Endometrium (tissue), 2 donors: ENCODE measurements around the gene TRIM41.
"Not testable (repeated sequence)": the region's sequence is repeated elsewhere in the genome, so short reads cannot be mapped to it uniquely, and the experiment has no call there.

ENCODE experiments used
- FAIRE-seq: peaks from 2 replicates; lab custom pipeline; 2012; peaks lifted over from hg19 to GRCh38; lab: Jason Lieb, UNC
- donor health status: control.
- donor health status: control.

TRIM41 gene

DNA sequence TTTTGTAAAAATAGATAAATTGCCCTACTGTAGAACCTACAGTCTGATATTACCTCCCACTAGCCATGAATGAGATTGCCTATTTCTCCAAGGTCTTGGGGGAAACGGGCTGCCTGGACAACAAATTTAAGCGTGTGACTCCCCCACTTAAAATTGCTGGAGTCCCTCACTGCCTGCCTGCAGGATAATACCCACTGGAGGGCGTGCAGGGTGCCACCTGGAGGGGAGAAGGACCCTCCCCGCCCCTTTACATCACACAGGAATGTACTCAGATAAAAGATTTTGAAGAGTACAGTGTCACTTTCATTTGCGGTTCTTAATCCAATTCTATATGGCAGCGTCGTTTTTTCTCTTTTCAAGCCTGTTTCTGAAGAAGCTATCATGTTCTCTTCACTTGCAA lies 11.9 kb upstream of the TRIM41 start:
- FAIRE-seq, result no peak

DNA sequence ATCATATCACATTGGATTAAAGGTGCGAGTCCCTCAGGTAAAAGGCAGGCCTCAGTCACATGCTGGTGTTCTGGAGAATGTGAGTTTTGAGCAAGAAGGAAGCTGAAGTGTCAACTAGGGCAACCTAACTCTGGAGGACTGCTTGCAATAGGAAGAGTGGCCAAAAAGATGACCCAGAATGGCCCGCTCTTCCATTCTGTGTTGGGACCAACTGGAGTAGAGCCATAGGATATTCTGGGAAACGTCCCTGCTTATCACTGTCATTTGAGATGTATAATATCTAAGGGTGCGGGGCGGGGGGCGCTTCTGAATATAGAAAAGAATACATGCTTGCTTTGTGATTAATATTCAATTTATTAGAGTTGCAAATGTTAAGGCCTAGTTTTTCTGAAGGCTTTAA lies 11.0 kb upstream of the TRIM41 start:
- FAIRE-seq, result no peak

DNA sequence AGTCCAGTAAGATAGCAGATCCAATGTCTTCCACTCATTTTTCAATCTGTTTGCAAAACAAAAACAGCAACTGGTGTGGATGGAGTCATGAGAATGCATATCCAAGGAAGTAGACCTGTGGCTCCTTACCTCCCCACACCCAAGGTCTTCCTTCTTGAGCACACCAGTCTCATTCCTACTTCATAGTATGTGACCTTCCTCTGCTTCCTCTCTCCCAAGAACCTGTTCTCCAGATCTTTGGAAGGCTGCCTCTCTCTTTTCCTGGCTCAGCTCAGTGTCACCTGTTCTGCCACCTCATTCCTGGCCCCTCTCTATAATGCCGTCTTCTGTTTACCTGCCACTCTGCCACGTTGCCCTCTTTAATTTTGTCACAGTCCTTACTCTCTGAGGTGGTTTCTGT lies 10.1 kb upstream of the TRIM41 start:
- no peak for FAIRE-seq

DNA sequence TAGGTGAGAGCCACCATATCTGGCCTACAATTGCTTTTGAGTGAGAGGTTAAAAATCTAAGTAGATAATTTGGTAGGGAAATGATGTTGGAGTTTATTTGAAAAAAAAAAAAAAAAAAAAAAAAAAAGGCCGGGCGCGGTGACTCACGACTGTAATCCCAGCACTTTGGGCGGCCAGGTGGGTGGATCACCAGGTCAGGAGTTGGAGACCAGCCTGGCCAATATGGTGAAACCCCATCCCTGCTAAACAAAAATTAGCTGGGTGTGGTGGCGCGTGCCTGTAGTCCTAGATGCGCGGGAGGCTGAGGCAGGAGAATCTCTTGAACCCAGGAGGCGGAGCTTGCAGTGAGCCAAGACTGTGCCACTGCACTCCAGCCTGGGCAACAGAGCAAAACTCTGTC lies 8.8 kb upstream of the TRIM41 start:
- FAIRE-seq, result not testable (repeated sequence)

DNA sequence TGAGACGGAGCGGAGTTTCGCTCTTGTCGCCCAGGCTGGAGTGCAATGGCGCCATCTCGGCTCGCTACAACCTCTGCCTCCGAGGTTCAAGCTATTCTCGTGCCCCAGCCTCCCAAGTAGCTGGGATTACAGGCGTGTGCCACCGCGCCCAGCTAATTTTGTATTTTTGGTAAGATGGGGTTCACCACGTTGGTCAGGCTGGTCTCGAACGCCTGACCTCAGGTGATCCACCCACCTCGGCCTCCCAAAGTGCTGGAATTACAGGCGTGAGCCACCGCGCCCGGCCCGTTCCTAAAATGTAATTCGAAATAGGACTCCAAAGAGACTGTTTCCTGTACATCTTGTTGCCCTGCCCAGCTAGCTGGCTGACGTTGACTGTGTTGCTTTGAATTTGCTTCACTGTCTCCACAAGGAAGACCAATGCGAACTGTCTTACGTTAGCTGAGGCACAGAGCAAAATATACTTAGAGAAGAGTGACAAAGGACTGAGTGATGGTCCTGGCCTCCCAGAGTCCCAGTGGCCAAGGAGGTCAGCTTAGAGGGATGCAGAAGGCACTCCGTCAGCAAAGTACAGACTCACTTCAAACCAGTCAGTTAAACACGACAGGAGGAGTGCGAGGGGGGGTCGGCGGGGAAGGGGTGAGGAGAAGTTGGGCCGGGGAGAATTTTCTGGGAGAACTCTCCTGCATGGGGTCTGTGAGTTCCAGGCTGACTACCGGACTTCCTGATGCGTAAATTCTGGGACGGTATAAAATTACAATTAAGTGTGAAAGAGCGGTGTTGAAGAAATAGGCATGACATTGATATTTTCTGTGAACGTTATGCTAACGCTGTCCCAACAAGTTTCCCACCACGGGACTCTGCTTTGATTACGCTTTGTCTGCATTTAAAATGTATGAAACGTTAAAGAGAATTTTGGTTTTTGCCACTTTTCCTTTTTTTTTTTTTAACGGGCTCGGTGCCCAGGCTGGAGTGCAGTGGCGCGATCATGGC lies 6.8 kb upstream of the TRIM41 start:
- FAIRE-seq, result no peak

DNA sequence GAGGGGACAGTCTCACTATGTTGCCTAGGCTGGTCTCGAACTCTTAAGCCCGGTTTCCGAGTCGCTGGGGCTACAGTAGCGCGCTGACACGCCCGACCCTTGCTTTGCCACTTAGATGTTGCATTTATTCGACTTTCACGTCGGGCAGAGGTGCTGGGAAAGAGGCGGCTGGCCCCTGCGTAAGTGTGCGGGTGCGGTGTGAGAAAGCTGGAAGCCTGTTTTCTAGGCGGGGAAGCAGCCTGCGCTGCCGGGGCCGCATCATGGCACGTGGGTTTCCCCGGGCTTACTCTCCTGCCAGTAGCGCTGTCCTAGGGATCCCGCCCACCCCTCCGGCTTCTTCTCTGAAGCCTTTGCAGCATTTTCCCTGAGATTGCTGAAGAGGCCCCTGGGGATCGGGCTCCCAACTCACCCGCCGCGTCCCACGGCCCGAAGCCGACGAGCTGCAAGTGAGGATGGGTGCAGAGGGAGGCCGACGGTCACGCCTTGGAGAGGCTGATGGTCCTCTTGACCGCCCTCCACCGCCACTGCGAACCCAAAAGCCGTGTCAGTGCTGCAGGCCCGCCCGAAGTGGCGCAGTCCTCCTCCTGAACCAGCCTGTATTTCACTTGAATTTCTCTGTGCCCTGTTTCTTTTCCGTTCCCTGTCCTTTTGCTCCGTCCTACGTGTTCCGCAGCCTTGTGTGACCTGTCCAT lies 5.8 kb upstream of the TRIM41 start:
- no peak for FAIRE-seq

DNA sequence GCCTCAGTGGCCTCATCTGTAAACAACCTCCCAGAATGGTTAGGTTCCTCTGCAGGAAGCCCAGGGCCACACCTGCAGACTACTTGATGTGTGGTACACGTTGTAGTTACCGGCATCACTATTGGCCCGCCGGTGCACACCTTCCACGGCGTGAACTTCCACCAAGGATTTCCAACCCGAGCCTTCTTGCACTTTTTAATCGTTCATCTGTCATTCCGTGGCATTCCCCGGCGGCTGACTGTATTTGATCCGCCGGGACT lies 5.3 kb upstream of the TRIM41 start:
- no peak for FAIRE-seq

DNA sequence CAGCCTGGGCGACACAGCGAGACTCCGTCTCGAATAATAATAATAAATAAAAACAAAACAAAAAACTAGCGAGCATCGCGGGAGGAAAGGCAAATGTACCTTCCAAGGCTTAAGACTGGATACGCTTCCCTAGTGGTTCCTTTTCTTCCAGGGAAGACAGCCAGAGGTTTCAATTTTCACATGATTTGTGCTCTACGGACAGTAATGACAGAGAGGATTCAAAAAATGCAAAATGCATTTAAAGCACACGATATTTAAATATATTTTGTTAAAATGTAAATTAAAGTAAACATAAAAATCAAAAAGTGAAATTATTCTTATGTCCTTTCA lies 4.3 kb upstream of the TRIM41 start:
- no peak for FAIRE-seq

DNA sequence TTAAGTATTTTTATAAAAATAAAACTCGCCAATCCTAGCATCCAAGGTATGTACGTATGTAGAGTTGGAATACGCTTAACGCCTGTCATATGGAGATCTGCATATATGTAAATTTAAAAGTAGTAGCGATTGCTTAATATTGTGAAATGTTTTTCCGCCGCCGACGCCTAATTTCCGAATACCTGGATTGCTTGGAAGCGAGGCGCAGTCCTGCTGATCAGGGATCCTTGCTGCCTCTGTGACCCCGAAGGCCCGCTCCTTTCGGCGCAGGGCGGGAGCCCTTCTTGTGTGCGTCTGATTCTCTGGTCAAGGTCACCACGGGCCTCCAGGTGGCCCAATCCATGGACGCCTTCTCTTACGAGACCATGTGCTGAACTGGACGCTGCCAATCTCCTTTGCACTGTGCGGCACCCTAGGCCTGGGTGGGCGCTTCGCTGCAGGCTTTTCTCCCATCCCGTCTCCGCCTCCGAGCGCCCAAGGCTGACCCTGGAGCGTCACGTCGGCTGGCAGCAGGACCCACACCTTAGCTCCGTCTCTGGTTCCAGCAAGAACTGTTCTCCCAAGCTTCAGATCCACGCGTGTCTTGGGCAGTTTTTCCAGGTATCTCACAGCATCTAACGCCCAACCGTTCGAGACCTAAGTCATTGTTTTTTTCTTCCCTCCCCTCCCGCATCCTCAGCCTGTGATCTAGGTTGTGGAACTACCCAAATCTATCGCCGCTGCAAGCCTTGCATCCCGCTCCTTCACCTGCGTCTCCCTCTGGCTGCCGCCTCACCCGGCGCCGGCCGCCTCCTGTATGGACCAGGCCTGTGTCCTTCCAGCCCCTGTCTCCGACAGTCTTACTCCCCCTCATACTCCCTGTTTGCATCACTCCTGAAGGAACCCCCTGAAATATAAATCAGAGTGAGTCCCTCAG lies 3.6 kb upstream of the TRIM41 start:
- FAIRE-seq, result no peak

DNA sequence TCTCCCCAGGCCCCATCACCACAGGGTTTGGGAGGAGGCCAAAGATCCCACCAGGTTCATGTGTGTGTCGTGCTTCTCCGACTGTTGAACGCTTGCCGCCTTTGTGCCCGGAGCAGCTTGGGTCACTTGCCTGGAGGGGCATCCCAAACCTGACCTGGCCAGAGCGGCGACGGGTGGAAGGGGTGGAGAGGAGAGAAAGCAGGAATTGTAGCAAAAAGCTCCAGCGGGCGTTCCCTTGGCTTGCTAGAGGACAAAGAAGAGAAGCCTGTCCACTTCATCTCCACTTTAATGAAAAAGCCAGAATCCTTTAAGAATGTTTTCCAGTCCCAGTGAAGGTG lies 2.9 kb upstream of the TRIM41 start:
- FAIRE-seq, result no peak

DNA sequence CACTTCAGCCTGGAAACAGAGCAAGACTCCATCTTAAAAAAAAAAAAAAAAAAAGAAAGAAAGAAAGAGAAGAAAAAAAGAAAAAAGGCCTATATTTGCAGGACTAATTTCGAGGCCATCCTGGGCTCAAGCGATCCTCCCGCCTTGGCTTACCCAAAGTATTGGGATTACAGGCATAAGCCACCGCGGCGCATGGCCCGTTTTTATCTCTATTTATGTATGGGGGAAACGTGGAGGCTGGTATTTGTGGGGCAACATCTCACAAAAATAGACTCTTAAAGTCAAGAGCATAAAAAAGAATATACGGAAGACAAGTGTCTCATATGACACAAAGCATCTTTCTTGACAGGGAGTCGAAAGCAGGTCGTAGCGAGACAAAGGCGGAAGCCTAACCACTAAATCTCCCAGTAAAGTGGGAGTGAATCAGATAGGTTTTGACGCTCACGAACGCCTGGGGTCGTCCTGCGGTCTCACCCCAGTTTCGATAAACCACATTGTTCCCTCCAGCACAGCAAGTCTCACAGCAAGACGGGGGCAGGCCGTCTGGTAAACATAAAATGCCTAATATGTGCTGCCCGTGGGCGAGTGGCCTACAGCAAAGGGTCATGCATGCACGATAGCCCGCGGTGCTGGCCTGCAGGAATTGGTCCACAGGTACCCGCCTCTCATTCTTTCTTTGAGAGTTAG lies 1.8 kb upstream of the TRIM41 start:
- FAIRE-seq, result no peak

DNA sequence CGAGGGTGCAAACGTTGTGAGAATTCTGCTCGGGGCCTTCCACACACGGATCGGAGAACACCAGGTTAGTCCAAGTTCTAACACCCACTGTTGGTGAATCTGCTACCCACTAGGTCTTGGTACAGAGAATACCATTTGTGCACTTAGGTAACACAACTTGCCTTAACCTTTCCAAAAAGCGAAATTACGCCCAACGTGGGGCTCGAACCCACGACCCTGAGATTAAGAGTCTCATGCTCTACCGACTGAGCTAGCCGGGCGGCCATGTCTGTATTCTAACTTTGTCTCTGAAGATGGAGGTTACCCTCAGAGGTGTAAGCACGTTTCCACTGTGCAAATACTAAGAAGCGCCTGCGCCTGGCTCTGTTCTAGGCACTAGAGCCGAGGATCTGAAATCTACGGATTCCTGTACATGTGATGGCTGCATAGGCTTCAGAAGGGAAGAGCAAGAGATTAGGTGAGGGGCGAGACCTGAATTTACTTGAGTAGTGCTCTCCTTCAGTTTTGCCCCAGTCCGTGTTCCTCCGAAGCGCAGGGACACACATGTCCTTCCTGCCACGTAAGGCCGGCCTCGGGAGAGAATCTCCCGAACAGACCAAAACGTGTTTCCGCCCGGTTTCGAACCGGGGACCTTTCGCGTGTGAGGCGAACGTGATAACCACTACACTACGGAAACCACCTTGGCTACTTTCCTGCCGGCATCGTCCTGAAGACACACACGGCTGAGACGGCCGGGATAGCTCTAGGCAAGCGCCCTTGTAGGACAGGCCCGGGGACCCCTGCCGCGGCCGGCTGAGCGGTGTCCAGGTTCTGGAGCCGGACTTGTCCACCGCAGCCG lies 1.1 kb upstream of the TRIM41 start:
- FAIRE-seq, result no peak

DNA sequence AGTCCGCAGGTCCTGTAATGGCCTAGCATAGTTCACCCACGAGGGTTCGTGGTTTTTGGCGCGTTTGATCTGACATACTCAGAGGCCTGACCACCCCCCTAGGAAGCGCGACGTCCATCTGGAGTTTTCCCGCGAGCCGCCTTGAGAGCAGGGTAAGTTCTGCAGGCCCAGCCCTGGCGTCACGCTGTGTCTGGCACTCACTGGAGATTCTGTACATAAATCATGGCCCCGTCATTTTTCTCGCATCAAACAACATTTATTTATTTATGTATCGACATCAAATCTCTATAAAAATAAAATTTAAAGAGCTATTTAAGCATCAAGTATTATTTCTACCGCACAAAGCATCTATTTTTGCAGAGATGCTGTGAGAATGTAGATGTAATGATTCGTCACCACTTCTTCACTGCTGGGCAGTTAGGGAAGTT lies 437 bp upstream of the TRIM41 start:
- no peak for FAIRE-seq

DNA sequence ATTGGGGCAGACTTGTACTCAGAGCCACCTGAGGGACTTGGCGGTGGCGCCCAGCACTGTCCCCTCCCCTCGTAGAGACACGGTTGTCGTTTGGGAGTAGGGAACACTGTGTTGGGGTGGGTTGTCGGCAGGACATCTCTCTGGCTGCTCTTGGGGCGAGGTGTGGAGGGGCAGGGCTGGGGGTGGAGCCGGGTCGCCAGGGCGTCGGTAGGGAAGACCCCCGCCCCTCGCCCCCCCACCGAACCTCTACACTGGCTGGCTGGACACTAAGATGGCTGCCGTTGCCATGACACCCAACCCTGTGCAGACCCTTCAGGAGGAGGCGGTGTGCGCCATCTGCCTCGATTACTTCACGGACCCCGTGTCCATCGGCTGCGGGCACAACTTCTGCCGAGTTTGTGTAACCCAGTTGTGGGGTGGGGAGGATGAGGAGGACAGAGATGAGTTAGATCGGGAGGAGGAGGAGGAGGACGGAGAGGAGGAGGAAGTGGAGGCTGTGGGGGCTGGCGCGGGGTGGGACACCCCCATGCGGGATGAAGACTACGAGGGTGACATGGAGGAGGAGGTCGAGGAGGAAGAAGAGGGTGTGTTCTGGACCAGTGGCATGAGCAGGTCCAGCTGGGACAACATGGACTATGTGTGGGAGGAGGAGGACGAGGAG lies 778 bp downstream of the TRIM41 start:
- FAIRE-seq, result no peak

DNA sequence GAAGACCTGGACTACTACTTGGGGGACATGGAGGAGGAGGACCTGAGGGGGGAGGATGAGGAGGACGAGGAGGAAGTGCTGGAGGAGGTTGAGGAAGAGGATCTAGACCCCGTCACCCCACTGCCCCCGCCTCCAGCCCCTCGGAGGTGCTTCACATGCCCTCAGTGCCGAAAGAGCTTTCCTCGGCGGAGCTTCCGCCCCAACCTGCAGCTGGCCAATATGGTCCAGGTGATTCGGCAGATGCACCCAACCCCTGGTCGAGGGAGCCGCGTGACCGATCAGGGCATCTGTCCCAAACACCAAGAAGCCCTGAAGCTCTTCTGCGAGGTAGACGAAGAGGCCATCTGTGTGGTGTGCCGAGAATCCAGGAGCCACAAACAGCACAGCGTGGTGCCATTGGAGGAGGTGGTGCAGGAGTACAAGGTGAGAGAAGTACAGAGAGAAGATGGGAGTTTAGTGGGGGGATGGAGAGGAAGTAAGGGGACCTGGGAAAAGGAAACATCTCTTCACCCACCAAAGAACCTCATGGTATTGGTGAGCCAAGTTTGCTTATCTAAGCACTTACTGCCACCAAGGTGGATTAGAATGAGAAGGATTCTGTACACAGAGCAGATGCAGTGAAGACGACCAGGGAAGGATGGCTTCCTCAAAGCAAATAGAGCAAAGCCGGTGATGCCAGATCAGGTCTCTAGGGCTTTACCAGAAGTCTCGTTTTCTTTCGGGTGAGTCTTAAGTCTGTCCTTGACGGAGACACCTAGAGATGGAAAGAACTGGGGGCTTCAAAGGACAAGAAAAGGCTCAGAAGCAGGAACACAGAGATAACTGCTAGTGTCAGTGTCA lies 1.5 kb downstream of the TRIM41 start:
- FAIRE-seq, result no peak

DNA sequence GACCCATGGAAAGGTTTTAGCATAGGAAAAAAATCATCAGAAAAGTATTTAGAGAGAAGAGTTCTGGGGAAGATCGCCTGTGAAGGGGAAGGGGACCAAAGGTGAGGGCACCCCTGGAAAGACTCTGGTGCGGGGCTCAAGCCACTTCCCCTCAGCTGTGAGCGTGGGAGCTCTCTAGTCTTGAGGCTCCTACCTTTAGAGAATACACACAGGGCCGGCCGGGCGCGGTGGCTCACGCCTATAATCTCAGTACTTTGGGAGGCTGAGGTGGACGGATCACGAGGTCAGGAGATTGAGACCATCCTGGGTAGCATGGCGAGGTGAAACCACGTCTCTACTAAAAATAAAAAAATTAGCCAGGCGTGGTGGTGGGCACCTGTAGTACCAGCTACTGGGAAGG lies 6.9 kb downstream of the TRIM41 start:
- FAIRE-seq, result no peak

DNA sequence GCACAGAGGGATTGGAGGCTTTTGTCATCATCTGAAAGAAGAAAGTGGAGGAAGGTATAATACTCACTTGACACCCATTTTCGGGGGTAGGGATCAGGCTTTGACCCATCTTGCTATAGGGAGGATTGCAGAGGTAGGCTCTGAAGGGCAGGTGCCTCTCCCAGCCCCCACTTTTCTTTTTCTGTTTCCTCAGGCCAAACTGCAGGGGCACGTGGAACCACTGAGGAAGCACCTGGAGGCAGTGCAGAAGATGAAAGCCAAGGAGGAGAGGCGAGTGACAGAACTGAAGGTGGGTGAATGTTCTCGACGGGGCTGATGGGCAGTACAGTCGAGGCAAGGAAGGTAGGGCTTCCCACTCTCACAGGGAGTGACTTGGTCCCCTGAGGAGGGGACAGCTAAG lies 7.5 kb downstream of the TRIM41 start:
- FAIRE-seq, result no peak

DNA sequence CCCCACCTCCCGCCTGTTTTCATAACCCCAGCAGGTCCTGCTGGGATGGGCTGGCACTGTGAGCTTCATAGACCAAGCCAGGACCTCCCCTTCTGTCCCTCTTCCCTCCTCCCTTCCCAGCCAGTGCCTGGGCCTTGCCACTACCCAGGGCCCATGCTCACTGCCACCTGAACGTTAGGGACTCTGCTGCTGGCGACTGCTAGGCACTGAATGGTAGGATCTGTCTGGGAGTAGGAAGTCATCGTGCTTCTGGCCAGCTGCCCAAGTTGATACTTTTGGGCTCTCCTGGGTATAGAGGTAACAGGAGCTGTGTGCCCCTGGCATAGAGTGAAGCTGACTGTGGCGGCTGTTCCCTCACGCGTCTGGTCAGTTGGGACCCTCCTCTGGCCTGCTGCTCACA lies 8.4 kb downstream of the TRIM41 start:
- FAIRE-seq, result no peak

DNA sequence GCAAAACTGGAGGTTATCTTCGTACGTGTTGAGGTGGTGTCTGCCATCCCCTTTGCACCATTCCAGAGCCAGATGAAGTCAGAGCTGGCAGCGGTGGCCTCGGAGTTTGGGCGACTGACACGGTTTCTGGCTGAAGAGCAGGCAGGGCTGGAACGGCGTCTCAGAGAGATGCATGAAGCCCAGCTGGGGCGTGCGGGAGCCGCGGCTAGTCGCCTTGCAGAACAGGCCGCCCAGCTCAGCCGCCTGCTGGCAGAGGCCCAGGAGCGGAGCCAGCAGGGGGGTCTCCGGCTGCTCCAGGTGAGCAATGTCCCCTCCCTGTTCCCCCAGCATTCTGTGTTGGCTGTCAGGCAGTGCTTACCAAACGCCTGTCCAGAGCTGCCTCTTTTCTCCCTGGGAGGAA lies 9.5 kb downstream of the TRIM41 start:
- FAIRE-seq, result no peak
